ENCODE measurements around the gene TBC1D10A. TPM values are rescaled to one million over a fixed set of nuclear protein-coding genes. Genes with fewer than 3 reads are reported as not detected.

TBC1D10A gene
- total RNA-seq, 1 donor from 2014 or later, result 15.3 TPM

- no peaks in the 10 kb centered on the region for H3K9me3 Mint-ChIP-seq
- peaks cover 58% of the 10 kb centered on the region for H3K4me1 Mint-ChIP-seq (ENCODE audit: unreplicated experiment)
- peaks cover 10% of the 10 kb centered on the region for H3K36me3 Mint-ChIP-seq
- no peak for DNase-seq (ENCODE audit: extremely low spot score, unreplicated experiment)
- no peaks in the 10 kb centered on the region for H3K27me3 Mint-ChIP-seq
- peak overlapping the region; percentile 57 for H3K4me3 Mint-ChIP-seq
- peak overlapping the region; percentile 80 for H3K27ac Mint-ChIP-seq
- TF ChIP-seq, protein P1, sequence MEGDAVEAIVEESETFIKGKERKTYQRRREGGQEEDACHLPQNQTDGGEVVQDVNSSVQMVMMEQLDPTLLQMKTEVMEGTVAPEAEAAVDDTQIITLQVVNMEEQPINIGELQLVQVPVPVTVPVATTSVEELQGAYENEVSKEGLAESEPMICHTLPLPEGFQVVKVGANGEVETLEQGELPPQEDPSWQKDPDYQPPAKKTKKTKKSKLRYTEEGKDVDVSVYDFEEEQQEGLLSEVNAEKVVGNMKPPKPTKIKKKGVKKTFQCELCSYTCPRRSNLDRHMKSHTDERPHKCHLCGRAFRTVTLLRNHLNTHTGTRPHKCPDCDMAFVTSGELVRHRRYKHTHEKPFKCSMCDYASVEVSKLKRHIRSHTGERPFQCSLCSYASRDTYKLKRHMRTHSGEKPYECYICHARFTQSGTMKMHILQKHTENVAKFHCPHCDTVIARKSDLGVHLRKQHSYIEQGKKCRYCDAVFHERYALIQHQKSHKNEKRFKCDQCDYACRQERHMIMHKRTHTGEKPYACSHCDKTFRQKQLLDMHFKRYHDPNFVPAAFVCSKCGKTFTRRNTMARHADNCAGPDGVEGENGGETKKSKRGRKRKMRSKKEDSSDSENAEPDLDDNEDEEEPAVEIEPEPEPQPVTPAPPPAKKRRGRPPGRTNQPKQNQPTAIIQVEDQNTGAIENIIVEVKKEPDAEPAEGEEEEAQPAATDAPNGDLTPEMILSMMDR (conservative IDR thresholded peaks at IDR 0.05), result no peak
Observed at GRCh38 chr22:30310881-30311771, 15.6 kb downstream of the TBC1D10A start.

GRCh38 chr22:30309951-30310741 lies 16.6 kb downstream of the TBC1D10A start:
- Mint-ChIP-seq H3K4me1 (ENCODE audit: unreplicated experiment) (peaks cover 68% of the 10 kb centered on the region), H3K9me3 (no peaks in the 10 kb centered on the region), H3K27me3 (no peaks in the 10 kb centered on the region), H3K4me3 (no peak overlapping the region), H3K27ac (peak overlapping the region; percentile 80), H3K36me3 (peaks cover 10% of the 10 kb centered on the region)
- no peak for DNase-seq (ENCODE audit: extremely low spot score, unreplicated experiment)
- TF ChIP-seq, protein P1 (conservative IDR thresholded peaks at IDR 0.05), result no peak

GRCh38 chr22:30308518-30309230 lies 18.1 kb downstream of the TBC1D10A start:
- Mint-ChIP-seq H3K36me3 (peaks cover 15% of the 10 kb centered on the region), H3K27ac (peak overlapping the region; percentile 57), H3K4me1 (ENCODE audit: unreplicated experiment) (peaks cover 74% of the 10 kb centered on the region), H3K27me3 (no peaks in the 10 kb centered on the region), H3K4me3 (peak overlapping the region; percentile 13), H3K9me3 (no peaks in the 10 kb centered on the region)
- TF ChIP-seq, protein P1 (conservative IDR thresholded peaks at IDR 0.05), result no peak
- no peak for DNase-seq (ENCODE audit: extremely low spot score, unreplicated experiment)

GRCh38 chr22:30308093-30308492 lies 18.6 kb downstream of the TBC1D10A start:
- Mint-ChIP-seq H3K36me3 (peaks cover 16% of the 10 kb centered on the region), H3K4me3 (peak overlapping the region; percentile 13), H3K27ac (peak overlapping the region; percentile 57), H3K9me3 (no peaks in the 10 kb centered on the region), H3K4me1 (ENCODE audit: unreplicated experiment) (peaks cover 76% of the 10 kb centered on the region), H3K27me3 (no peaks in the 10 kb centered on the region)
- no peak for DNase-seq (ENCODE audit: extremely low spot score, unreplicated experiment)
- TF ChIP-seq, protein P1 (conservative IDR thresholded peaks at IDR 0.05), result no peak

DNA sequence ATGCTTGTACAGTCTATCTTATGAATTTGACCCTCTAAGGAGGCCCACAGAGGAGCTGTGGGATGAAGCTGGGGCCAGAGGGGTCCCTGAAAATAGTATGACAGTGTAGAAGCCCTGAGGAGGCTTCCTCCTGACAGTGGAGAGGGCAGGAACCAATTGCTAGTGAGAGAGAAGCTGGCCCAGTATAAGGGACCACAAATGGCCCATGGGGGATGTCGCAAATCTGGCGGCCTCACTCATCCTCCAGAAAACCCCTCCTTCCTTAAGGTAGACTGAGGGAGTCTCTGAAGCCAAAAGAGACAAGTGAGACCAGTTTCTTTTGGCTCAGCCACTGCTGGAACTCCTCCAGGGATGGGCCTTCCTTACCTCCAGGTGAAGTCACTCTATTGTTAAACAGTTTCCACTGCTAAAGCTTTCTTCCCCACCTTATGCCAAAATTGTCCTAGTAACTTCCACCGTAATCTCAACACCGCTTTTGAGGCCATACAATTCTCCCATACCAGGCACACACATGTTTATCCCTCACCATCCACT lies 19.6 kb downstream of the TBC1D10A start:
- Mint-ChIP-seq H3K27me3 (no peaks in the 10 kb centered on the region), H3K4me3 (peak overlapping the region; percentile 6), H3K9me3 (no peaks in the 10 kb centered on the region), H3K36me3 (peaks cover 10% of the 10 kb centered on the region), H3K4me1 (ENCODE audit: unreplicated experiment) (peaks cover 66% of the 10 kb centered on the region), H3K27ac (peak overlapping the region; percentile 85)
- TF ChIP-seq, protein P1 (conservative IDR thresholded peaks at IDR 0.05), result no peak
- DNase-seq (ENCODE audit: extremely low spot score, unreplicated experiment), result no peak

Measured in type B pancreatic cell (in vitro differentiated cells).